Type B pancreatic cell (in vitro differentiated cells): Measurements from ENCODE around the gene MYBPH. TPM values are rescaled to one million over a fixed set of nuclear protein-coding genes. Genes with fewer than 3 reads are reported as not detected.

Experiments used
- DNase-seq: peaks from one replicate; pipeline ENCODE4 v3.0.0; 2021; ENCODE audit warnings: mixed read lengths; ENCODE audit not compliant: unreplicated experiment; ENCODE audit errors: extremely low spot score
- H3K27ac Mint-ChIP-seq: 2 replicates; pipeline ENCODE4 v1.8.0; 2021; ENCODE audit warnings: mild to moderate bottlenecking, mixed read lengths
- H3K27me3 Mint-ChIP-seq: 2 replicates; pipeline ENCODE4 v1.8.0; 2021; ENCODE audit warnings: mixed read lengths
- H3K36me3 Mint-ChIP-seq: 2 replicates; pipeline ENCODE4 v1.8.0; 2021; ENCODE audit warnings: mixed read lengths
- H3K4me1 Mint-ChIP-seq: one replicate; pipeline ENCODE4 v1.8.0; 2021; ENCODE audit warnings: mixed read lengths; ENCODE audit not compliant: unreplicated experiment
- H3K4me3 Mint-ChIP-seq: 2 replicates; pipeline ENCODE4 v1.8.0; 2021; ENCODE audit warnings: mild to moderate bottlenecking, mixed read lengths
- H3K9me3 Mint-ChIP-seq: 2 replicates; pipeline ENCODE4 v1.8.0; 2021; ENCODE audit warnings: mixed read lengths
- CTCF ChIP-seq: fragments of 200-600 bp; sonication (generic); conservative IDR thresholded peaks from 2 replicates; pipeline ENCODE4 v1.5.0; 2021; ENCODE audit warnings: antibody characterized with exemption, mild to moderate bottlenecking
- total RNA-seq: library from RNA; stranded (reverse); gene quantifications from 2 replicates; pipeline ENCODE4 v1.2.1, GENCODE V29; 2021; ENCODE audit warnings: low replicate concordance

MYBPH gene
- total RNA-seq, 1 donor from 2014 or later: 1.6 TPM

GRCh38 chr1:203186446-203187303 lies 11.0 kb upstream of the MYBPH start, which contains the start of gene CHI3L1:
TSS of gene CHI3L1 (minus strand) at chr1:203186704. CDS start at chr1:203186623, 81 bp downstream.
- peak within 1 kb of the TSS; percentile 25 for H3K4me3 Mint-ChIP-seq
- DNase-seq: no peak
- no peak within 1 kb of the TSS for H3K27ac Mint-ChIP-seq
- H3K9me3 Mint-ChIP-seq: no peaks in the 10 kb centered on the region
- no peaks in the 10 kb centered on the region for H3K36me3 Mint-ChIP-seq
- H3K27me3 Mint-ChIP-seq: peaks cover 12% of the 10 kb centered on the region
- no peak for TF ChIP-seq CTCF
- H3K4me1 Mint-ChIP-seq: peaks cover 20% of the 10 kb centered on the region

- TF ChIP-seq CTCF: no peak
- Mint-ChIP-seq H3K27me3 (peaks cover 12% of the 10 kb centered on the region), H3K4me3 (no peak overlapping the region), H3K4me1 (peaks cover 20% of the 10 kb centered on the region), H3K27ac (no peak overlapping the region), H3K36me3 (no peaks in the 10 kb centered on the region), H3K9me3 (no peaks in the 10 kb centered on the region)
- no peak for DNase-seq
These were observed 10.4 kb upstream of the MYBPH start for GRCh38 chr1:203186091-203186445.

- no peaks in the 10 kb centered on the region for H3K9me3 Mint-ChIP-seq
- H3K36me3 Mint-ChIP-seq: no peaks in the 10 kb centered on the region
- peaks cover 20% of the 10 kb centered on the region for H3K4me1 Mint-ChIP-seq
These were observed 10.0 kb upstream of the MYBPH start for GRCh38 chr1:203185585-203185984.

GRCh38 chr1:203185061-203185461 lies 9.4 kb upstream of the MYBPH start:
- H3K27me3 Mint-ChIP-seq: peaks cover 12% of the 10 kb centered on the region
- no peak for TF ChIP-seq CTCF
- no peaks in the 10 kb centered on the region for H3K36me3 Mint-ChIP-seq
- no peak for DNase-seq
- H3K4me1 Mint-ChIP-seq: peaks cover 20% of the 10 kb centered on the region
- H3K27ac Mint-ChIP-seq: no peak overlapping the region
- no peaks in the 10 kb centered on the region for H3K9me3 Mint-ChIP-seq
- no peak overlapping the region for H3K4me3 Mint-ChIP-seq

More at GRCh38 chr1:203185585-203185984, 10.0 kb upstream of the MYBPH start:
- Mint-ChIP-seq H3K4me3 (no peak overlapping the region), H3K27me3 (peaks cover 12% of the 10 kb centered on the region), H3K27ac (no peak overlapping the region)
- TF ChIP-seq CTCF: no peak
- DNase-seq: no peak

- Mint-ChIP-seq H3K4me1 (peaks cover 20% of the 10 kb centered on the region), H3K9me3 (no peaks in the 10 kb centered on the region), H3K27me3 (peaks cover 10% of the 10 kb centered on the region), H3K27ac (no peak overlapping the region), H3K4me3 (no peak overlapping the region), H3K36me3 (no peaks in the 10 kb centered on the region)
- no peak for TF ChIP-seq CTCF
- no peak for DNase-seq
These were observed 8.8 kb upstream of the MYBPH start for GRCh38 chr1:203184467-203184866.
